Activated T-helper 2 cell treated with anti-CD3 and anti-CD28 coated beads, Interferon-gamma antibody, Interleukin-2, Interleukin-4, amounts not matched to agents 10 μg/mL and 5 μg/mL and 100 μg/mL, durations not matched to agents 14 hours and 24 hours and 36 hours (primary cell): ENCODE results near the gene SLC4A3. TPM values are rescaled to one million over a fixed set of nuclear protein-coding genes. Genes with fewer than 3 reads are reported as not detected.

Experiments used
- DNase-seq: peaks from one replicate; pipeline ENCODE4 v3.0.0; 2021; ENCODE audit warnings: low spot score
- H3K27ac Mint-ChIP-seq: one replicate; pipeline ENCODE4 v1.8.0; 2021; ENCODE audit warnings: mixed read lengths
- H3K27me3 Mint-ChIP-seq: one replicate; pipeline ENCODE4 v1.8.0; 2021; ENCODE audit warnings: low read depth, mixed read lengths
- H3K36me3 Mint-ChIP-seq: one replicate; pipeline ENCODE4 v1.8.0; 2021; ENCODE audit warnings: low read depth, mixed read lengths
- H3K4me1 Mint-ChIP-seq: one replicate; pipeline ENCODE4 v1.8.0; 2021; ENCODE audit warnings: low read depth, mixed read lengths
- H3K4me3 Mint-ChIP-seq: one replicate; pipeline ENCODE4 v1.8.0; 2021; ENCODE audit warnings: low read depth, mild to moderate bottlenecking, moderate library complexity, mixed read lengths
- H3K9me3 Mint-ChIP-seq: one replicate; pipeline ENCODE4 v1.8.0; 2021; ENCODE audit warnings: mixed read lengths
- intact Hi-C: fragments of 100-400 bp; cut with micrococcal nuclease; formaldehyde crosslinking; loops from one replicate; pipeline ENCODE4 v1.15.1; 2023
- total RNA-seq: library from RNA; stranded (reverse); gene quantifications from 2 replicates; pipeline ENCODE4 v1.2.3, GENCODE V29; 2022

Gene SLC4A3
- total RNA-seq, 1 donor from 2014 or later = 0.14 TPM

DNA sequence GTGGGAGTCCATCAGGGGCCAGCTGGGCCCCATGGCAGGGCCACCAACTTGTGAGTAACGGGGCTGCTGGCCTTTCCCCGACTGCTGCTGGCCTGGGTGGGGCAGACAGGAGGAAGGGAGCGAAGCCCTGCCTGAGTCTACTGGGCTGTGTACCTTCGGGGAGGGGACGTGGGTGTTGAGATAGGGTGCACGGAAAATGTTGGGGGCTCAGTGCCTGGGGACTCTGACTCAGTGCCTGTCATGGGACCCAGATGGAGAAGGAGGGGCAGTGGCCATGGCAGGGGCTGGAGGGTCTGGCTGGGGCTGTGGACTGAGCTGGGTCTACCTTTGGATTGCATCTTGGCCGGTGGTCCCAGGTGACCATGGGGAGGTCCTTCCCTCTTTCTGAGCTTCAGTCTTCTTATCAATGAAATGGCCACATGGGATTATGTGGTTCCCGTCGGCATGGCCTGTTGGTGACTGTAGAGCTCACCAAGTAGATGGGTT lies 4.0 kb downstream of the SLC4A3 start:
- DNase-seq = no peak
- no peak overlapping the region for H3K4me3 Mint-ChIP-seq
- intact Hi-C loops = no loop called here
- peaks cover 12% of the 10 kb centered on the region for H3K27me3 Mint-ChIP-seq
- no peaks in the 10 kb centered on the region for H3K9me3 Mint-ChIP-seq
- H3K27ac Mint-ChIP-seq = no peak overlapping the region
- H3K4me1 Mint-ChIP-seq = no peaks in the 10 kb centered on the region
- H3K36me3 Mint-ChIP-seq = no peaks in the 10 kb centered on the region

DNA sequence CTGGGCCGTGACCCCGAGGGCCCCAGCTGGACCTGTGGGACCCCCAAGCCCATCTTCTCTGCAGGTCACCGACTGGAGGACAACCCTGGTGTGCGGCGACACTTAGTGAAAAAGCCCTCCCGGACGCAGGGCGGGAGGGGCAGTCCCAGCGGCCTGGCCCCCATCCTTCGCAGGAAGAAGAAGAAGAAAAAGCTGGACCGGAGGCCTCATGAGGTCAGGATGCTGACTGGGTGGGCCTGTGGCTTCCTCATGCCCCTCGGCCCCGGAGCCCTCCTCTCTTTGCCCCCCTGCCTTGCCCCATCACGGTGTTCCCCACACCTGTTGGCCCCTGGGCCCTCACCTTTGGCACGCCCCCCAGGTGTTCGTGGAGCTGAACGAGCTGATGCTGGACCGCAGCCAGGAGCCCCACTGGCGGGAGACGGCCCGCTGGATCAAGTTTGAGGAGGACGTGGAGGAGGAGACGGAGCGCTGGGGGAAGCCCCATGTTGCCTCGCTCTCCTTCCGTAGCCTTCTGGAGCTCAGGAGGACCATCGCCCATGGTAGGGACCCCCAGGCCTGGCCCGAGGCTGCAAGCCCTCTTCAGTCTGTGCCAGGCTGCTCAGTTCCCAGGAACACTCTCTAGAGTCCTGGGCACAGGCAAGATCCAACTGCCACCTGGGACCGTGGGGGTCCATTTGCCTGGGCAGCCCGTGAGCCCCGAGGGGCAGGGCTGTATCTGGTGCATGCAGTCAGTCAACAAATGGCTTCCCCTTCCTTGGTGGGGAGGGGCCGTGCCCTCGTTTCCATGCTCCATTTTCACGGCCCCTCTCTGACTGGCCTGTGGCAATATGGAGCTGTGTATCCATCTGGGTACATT lies 4.7 kb downstream of the SLC4A3 start:
- no peaks in the 10 kb centered on the region for H3K9me3 Mint-ChIP-seq
- no peaks in the 10 kb centered on the region for H3K4me1 Mint-ChIP-seq
- intact Hi-C loops = no loop called here
- H3K4me3 Mint-ChIP-seq = no peak overlapping the region
- H3K27ac Mint-ChIP-seq = no peak overlapping the region
- no peaks in the 10 kb centered on the region for H3K36me3 Mint-ChIP-seq
- H3K27me3 Mint-ChIP-seq = peaks cover 5% of the 10 kb centered on the region
- DNase-seq = no peak

DNA sequence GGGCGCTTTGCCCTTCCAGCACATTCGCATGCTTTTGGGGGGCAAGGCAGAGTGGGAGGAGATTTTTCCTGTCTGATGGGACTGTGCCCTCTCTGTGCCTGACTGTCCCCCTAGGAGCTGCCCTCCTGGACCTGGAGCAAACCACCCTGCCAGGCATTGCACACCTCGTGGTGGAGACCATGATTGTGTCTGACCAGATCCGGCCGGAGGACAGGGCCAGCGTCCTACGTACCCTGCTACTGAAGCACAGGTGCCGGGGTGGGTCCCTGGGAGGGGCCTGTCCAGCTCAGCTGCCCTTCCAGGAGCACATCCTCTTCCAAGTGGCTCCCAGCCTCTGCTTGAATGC lies 5.3 kb downstream of the SLC4A3 start:
- peaks cover 5% of the 10 kb centered on the region for H3K27me3 Mint-ChIP-seq
- intact Hi-C loops = no loop called here
- no peaks in the 10 kb centered on the region for H3K36me3 Mint-ChIP-seq
- no peak for DNase-seq
- no peaks in the 10 kb centered on the region for H3K9me3 Mint-ChIP-seq
- no peak overlapping the region for H3K27ac Mint-ChIP-seq
- no peak overlapping the region for H3K4me3 Mint-ChIP-seq
- no peaks in the 10 kb centered on the region for H3K4me1 Mint-ChIP-seq

DNA sequence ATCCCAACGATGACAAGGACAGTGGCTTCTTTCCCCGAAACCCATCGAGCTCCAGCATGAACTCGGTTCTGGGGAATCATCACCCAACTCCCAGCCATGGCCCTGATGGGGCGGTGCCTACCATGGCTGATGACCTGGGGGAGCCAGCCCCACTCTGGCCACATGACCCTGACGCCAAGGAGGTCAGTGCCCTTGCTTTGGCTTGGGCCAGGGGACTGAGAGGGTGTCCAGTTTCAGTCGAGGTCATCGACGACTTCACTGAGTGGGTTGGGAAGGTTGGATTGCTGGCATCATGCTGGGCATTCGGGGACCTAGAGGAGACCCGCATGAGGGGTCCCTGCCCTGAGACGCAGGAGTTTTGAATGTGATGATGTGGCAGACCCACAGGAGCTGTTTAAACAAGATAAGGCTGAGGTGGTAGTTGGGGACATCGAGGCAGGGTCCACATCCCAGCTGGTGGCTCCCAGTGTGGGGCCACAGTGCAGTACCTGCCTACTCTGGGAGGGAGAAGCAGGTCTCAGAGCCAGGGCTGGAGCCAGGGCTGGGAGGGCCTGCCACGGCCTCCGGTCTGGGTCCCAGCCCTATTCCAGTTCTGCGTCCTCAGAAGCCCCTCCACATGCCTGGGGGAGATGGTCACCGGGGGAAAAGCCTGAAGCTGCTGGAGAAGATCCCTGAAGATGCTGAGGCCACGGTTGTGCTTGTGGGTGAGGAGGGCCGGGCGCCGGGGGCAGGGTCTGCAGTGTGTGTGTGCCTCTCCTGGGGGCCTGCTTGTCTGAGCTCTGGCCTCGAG lies 6.0 kb downstream of the SLC4A3 start:
- Mint-ChIP-seq H3K9me3 (no peaks in the 10 kb centered on the region), H3K27me3 (peaks cover 5% of the 10 kb centered on the region), H3K36me3 (no peaks in the 10 kb centered on the region), H3K4me3 (no peak overlapping the region), H3K4me1 (no peaks in the 10 kb centered on the region), H3K27ac (no peak overlapping the region)
- intact Hi-C loops = no loop called here
- no peak for DNase-seq

DNA sequence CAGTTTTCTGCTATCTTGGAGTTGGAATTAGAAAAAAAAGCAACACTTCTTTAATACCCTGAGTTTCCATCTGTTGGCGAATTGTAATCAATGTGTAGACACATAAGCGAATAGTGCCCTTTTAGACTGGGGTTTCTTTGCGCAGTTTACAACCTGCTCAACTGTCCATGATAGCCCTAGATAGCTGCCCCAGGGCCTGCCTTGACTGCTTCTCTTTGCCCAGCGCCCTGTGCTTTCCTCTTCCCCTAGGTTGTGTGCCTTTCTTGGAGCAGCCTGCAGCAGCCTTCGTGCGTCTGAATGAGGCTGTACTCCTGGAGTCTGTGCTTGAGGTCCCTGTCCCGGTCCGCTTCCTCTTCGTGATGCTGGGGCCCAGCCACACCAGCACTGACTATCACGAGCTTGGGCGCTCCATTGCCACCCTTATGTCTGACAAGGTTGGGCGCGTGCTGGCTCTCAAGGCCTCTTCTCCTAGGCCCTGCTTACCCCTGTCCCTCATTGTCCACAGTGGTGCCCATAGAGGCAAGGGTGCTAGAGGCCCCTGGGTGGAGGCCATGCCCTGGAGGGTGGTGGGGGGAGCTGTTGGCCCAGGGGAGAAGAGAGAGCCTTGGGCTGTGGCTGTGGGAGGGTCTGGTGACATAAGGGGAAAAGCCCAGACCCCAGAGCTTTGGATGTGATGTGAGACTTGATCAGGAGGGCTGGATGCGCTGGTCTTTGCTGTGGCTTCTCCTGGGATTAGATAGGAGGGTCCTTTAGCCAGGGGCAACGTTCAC lies 6.9 kb downstream of the SLC4A3 start:
- Mint-ChIP-seq H3K27ac (no peak overlapping the region), H3K4me3 (no peak overlapping the region), H3K4me1 (peaks cover 2% of the 10 kb centered on the region), H3K27me3 (no peaks in the 10 kb centered on the region), H3K36me3 (no peaks in the 10 kb centered on the region), H3K9me3 (no peaks in the 10 kb centered on the region)
- intact Hi-C loops = no loop called here
- DNase-seq = no peak

DNA sequence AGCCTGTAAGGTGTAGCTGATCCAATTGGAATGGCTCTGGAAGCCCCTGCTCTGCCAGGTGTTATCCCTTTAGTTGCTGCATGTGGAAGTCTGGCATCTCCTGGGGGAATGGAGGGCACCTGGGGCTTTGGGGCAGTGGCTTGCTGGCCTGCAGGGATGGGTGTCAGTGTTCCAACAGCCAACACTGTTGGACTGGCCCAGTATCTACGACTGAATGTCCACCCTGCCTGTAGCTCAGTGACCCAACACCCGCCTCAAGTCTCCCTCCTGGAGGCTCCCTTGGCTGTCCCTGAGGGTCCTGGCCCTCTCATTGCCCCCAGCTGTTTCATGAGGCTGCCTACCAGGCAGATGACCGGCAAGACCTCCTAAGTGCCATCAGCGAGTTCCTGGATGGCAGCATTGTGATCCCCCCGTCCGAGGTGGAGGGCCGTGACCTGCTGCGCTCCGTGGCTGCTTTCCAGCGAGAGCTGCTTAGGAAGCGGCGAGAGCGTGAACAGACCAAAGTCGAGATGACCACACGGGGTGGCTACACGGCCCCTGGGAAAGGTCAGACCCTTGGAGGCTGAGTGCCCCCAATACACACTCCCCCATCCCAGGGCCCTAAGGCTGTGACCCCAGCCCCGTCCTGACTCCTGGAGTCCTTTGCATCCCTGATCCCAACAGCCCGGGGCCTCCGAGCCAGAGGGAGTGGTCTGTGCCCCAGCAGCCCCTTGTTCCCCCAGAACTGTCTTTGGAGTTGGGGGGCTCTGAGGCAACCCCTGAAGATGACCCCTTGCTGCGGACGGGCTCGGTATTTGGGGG lies 7.7 kb downstream of the SLC4A3 start:
- DNase-seq = no peak
- Mint-ChIP-seq H3K27me3 (no peaks in the 10 kb centered on the region), H3K4me1 (peaks cover 2% of the 10 kb centered on the region), H3K9me3 (no peaks in the 10 kb centered on the region), H3K4me3 (no peak overlapping the region), H3K27ac (no peak overlapping the region), H3K36me3 (no peaks in the 10 kb centered on the region)
- intact Hi-C loops = no loop called here

DNA sequence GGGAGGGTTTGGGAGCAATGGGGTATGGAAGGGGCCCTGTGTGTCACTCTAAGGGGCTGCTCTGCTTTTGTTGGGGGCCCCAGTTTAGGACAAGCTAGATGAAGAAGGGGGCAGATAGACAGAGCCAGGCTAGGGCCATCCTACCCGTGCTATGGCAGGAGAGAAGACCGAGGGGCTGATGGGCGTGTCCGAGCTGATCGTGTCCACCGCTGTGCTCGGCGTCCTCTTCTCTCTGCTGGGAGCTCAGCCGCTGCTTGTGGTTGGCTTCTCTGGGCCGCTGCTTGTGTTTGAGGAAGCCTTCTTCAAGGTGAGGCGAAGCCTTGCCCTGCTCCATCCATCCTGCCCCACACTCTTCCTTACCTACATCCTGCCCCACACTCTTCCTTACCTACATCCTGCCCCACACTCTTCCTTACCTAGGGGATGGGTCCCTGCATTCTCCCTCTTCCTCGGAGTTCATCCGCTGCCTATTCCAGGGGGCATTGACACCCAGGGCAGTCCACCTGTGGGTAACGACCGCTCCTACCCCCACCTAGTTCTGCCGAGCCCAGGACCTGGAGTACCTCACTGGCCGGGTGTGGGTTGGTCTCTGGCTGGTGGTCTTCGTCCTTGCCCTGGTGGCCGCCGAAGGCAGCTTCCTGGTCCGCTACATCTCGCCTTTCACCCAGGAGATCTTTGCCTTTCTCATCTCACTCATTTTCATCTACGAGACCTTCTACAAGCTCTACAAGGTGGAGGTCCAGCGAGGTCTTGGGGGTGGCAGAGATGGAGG lies 8.9 kb downstream of the SLC4A3 start:
- intact Hi-C loops = no loop called here
- Mint-ChIP-seq H3K9me3 (no peaks in the 10 kb centered on the region), H3K27ac (no peak overlapping the region), H3K4me1 (peaks cover 2% of the 10 kb centered on the region), H3K27me3 (no peaks in the 10 kb centered on the region), H3K36me3 (no peaks in the 10 kb centered on the region), H3K4me3 (no peak overlapping the region)
- DNase-seq = no peak

DNA sequence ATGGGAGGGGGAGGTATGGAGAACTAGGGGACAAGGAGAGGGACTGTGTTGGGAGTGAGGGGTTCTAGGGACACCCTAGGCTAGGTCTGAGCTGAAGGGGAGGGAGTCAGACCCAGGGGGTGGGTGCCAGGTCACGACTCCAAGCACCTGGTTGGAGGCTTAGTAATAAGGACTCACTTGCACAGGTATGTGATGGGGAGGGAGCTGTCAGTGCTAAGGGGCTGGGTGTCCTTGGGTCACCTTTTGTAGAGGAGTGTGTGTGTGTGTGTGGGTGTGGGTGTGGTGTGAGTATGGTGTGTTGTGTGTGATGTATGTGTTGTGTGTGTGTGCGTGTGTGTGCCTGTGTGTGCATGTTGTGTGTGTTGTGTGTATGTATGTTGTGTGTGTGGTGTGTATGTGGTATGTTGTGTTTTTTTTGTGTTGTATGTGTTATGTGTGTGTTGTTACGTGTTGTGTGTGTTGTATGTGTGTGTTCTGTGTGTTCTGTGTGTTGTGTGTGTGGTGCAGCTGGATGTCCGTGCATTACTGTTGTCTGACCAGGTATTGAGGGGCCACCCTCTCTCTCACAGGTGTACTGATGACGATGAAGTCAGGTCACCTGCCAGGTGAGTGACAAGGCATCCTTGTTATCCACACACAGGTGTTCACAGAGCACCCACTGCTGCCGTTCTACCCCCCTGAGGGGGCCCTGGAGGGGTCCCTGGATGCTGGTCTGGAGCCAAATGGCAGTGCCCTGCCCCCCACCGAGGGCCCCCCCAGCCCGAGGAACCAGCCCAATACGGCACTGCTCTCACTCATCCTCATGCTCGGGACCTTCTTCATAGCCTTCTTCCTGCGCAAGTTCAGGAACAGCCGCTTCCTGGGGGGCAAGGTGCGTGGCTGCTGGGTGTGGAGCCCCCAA lies 9.8 kb downstream of the SLC4A3 start:
- no peaks in the 10 kb centered on the region for H3K9me3 Mint-ChIP-seq
- no peak overlapping the region for H3K27ac Mint-ChIP-seq
- H3K27me3 Mint-ChIP-seq = no peaks in the 10 kb centered on the region
- peaks cover 2% of the 10 kb centered on the region for H3K4me1 Mint-ChIP-seq
- H3K4me3 Mint-ChIP-seq = no peak overlapping the region
- intact Hi-C loops = no loop called here
- DNase-seq = no peak
- H3K36me3 Mint-ChIP-seq = no peaks in the 10 kb centered on the region

DNA sequence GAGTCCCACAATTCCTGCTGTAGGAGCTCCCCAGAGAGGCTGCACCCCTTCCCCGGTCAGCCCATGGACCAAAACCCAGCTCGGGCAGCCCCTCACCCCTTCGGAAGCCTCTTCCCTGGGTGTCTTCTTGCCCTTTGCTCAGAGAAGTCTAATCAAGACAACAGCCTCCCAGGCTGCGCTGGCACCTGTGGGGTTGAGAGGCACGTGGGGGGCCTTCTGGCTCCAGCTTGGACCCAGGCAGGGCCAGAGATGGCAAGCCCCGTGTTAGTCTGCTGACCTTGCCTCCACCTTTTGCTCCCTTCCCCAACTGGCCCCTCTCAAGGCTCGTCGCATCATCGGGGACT lies 10.4 kb downstream of the SLC4A3 start:
- Mint-ChIP-seq H3K27me3 (peaks cover 6% of the 10 kb centered on the region), H3K4me1 (peaks cover 5% of the 10 kb centered on the region), H3K9me3 (no peaks in the 10 kb centered on the region), H3K36me3 (no peaks in the 10 kb centered on the region), H3K27ac (no peak overlapping the region), H3K4me3 (no peak overlapping the region)
- intact Hi-C loops = no loop called here
- DNase-seq = no peak

DNA sequence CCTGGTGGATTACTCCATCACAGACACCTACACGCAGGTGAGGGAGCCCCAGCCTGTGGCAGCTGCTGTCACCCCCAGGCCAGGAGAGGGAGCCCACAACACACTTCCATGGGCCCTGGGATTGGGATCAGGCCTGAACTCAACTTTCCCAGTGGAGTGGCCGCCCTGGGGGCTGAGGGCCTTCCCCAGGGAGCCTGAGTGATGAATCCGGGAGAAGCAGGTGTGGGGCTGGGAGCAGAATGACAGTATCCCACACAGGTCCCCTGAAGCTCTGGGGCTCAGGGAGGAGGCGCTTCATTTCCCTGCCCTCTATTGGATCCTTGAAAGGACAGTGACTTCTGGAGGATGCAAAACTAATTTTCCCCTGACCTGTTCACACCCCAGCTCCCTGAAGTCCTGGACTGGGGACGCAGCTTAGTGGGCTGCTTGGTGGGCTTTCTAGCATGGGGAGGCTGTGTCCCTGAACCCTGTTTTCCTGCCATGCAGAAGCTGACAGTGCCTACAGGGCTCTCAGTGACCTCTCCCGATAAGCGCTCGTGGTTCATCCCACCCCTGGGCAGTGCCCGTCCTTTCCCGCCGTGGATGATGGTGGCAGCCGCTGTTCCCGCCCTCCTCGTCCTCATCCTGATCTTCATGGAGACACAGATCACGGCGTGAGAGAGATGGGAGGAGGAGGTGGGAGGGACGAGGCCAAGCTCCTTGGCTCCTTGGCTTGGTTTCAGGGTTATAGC lies 11.0 kb downstream of the SLC4A3 start:
- H3K27me3 Mint-ChIP-seq = peaks cover 6% of the 10 kb centered on the region
- no peaks in the 10 kb centered on the region for H3K36me3 Mint-ChIP-seq
- no peak overlapping the region for H3K4me3 Mint-ChIP-seq
- H3K27ac Mint-ChIP-seq = no peak overlapping the region
- intact Hi-C loops = no loop called here
- H3K4me1 Mint-ChIP-seq = peaks cover 6% of the 10 kb centered on the region
- no peaks in the 10 kb centered on the region for H3K9me3 Mint-ChIP-seq
- no peak for DNase-seq
